OCI-LY7 (cell line): ENCODE measurements around the gene CFAP61.

Experiments
- EZH2phosphoT487 ChIP-seq: fragments of 200-600 bp; sonication (generic); IDR thresholded peaks from 2 replicates; pipeline ENCODE4 v1.6.1; 2018; ENCODE audit warnings: low read depth, borderline replicate concordance, mild to moderate bottlenecking, mixed run types, antibody characterized with exemption, low read length, moderate library complexity, mixed read lengths
- TF ChIP-seq, protein P1 (sequence below): fragments of 200-600 bp; sonication (generic); conservative IDR thresholded peaks from 2 replicates; pipeline ENCODE4 v1.5.1; 2014; ENCODE audit warnings: mild to moderate bottlenecking, antibody characterized with exemption, low read length, moderate library complexity, mixed read lengths

DNA sequence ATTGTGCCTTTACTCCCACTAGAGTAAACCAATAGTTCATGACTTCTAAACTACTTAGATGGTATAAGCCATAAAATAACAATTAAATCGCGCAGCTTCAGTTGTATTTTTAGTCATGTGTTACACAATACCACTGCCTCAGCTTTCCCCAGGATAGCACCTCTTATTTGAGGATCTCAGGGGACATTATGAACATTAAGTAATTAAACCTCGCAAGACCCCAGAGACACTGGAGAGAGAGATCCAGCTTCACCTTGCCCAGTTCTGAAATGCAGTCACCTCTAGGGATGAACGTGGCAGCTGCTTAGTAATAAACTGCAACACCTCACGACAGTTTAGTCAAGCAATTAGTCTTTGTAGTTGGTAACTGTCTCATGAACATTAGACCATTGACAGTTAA, 87.1 kb downstream of the CFAP61 start:
- TF ChIP-seq, protein P1, sequence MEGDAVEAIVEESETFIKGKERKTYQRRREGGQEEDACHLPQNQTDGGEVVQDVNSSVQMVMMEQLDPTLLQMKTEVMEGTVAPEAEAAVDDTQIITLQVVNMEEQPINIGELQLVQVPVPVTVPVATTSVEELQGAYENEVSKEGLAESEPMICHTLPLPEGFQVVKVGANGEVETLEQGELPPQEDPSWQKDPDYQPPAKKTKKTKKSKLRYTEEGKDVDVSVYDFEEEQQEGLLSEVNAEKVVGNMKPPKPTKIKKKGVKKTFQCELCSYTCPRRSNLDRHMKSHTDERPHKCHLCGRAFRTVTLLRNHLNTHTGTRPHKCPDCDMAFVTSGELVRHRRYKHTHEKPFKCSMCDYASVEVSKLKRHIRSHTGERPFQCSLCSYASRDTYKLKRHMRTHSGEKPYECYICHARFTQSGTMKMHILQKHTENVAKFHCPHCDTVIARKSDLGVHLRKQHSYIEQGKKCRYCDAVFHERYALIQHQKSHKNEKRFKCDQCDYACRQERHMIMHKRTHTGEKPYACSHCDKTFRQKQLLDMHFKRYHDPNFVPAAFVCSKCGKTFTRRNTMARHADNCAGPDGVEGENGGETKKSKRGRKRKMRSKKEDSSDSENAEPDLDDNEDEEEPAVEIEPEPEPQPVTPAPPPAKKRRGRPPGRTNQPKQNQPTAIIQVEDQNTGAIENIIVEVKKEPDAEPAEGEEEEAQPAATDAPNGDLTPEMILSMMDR: no peak
- no peak for TF ChIP-seq EZH2phosphoT487
